Peyer's patch (tissue), 4 donors: ENCODE data around the gene FAM24B. TPM values are rescaled to one million over a fixed set of nuclear protein-coding genes. Genes with fewer than 3 reads are reported as not detected.

Source experiments
- DNase-seq, 3 donors: peaks; one replicate each; pipeline ENCODE4 v3.0.0-alpha.2; 2017 to 2019
- H3K27ac ChIP-seq, 4 donors: fragments of 200-600 bp; sonication (generic); one replicate each; pipeline ENCODE4 v1.5.1; 2016 to 2019
- H3K27me3 ChIP-seq, 2 donors: fragments of 200-600 bp; sonication (generic); one replicate each; pipeline ENCODE4 v1.5.1; 2019
- H3K36me3 ChIP-seq, 3 donors: fragments of 200-600 bp; sonication (generic); one replicate each; pipeline ENCODE4 v1.5.1; 2016 to 2019
- H3K4me1 ChIP-seq, 4 donors: fragments of 200-600 bp; sonication (generic); one replicate each; pipeline ENCODE4 v1.5.1; 2016 to 2019
- H3K4me3 ChIP-seq, 4 donors: fragments of 200-600 bp; sonication (generic); 1 replicate in 3 of 4; 2 replicates in 1 of 4; pipeline ENCODE4 v1.5.1; 2016 to 2019; ENCODE audit warnings: mild to moderate bottlenecking in 1 of 4
- H3K9me3 ChIP-seq, 4 donors: fragments of 200-600 bp; sonication (generic); one replicate each; pipeline ENCODE4 v1.5.1; 2016 to 2019; ENCODE audit warnings: mild to moderate bottlenecking in 1 of 4
- POLR2A ChIP-seq, 2 donors: fragments of 450-650 bp; IDR thresholded peaks; one replicate each; pipeline ENCODE4 v1.5.1; 2017; ENCODE audit warnings: antibody characterized with exemption in 2 of 2, mild to moderate bottlenecking in 2 of 2, moderate library complexity in 2 of 2
- total RNA-seq, 4 donors: library from RNA; depleted of rRNA; stranded (reverse); fragments of >200 nt; gene quantifications; one replicate each; pipeline ENCODE4 v1.1.0, GENCODE V29; 2016
- TF ChIP-seq, protein P1 (sequence below), 6 experiments: fragments of 450-650 bp in 4 of 6; fragments of 200-600 bp in 2 of 6; sonication (generic) in 1 of 6; IDR thresholded peaks; one replicate each; pipeline ENCODE4 v1.5.1; 2017 to 2019; ENCODE audit warnings: antibody characterized with exemption in 6 of 6, mild to moderate bottlenecking in 3 of 6, moderate library complexity in 1 of 6

Gene FAM24B
- total RNA-seq, 4 donors from 2014 or later: 3.7 to 6.0 (median 4.9) TPM

DNA sequence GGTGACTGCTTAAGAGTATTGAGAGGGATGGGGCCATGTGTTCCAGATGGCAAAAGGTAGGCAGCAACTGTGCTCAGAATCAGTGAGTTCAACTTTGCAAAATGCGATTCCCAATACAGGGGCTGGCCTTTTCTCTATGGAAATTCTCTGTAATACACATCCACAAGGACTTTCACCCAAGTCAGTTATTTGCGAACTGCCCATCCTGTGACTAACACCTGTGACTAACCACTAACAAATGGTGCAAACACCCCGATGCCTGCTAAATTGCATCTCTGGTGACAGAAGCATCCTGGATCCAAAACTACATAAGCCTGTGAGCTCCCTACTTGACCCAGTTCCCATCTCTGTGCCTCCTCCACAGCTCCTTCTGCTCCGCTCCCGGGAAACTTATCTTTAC lies 24.7 kb downstream of the FAM24B start:
- H3K27me3 ChIP-seq: no peaks in the 10 kb centered on the region
- no peak for DNase-seq
- no peaks in the 10 kb centered on the region for H3K4me1 ChIP-seq
- no peaks in the 10 kb centered on the region for H3K9me3 ChIP-seq
- H3K27ac ChIP-seq: no peak overlapping the region
- TF ChIP-seq, protein P1, sequence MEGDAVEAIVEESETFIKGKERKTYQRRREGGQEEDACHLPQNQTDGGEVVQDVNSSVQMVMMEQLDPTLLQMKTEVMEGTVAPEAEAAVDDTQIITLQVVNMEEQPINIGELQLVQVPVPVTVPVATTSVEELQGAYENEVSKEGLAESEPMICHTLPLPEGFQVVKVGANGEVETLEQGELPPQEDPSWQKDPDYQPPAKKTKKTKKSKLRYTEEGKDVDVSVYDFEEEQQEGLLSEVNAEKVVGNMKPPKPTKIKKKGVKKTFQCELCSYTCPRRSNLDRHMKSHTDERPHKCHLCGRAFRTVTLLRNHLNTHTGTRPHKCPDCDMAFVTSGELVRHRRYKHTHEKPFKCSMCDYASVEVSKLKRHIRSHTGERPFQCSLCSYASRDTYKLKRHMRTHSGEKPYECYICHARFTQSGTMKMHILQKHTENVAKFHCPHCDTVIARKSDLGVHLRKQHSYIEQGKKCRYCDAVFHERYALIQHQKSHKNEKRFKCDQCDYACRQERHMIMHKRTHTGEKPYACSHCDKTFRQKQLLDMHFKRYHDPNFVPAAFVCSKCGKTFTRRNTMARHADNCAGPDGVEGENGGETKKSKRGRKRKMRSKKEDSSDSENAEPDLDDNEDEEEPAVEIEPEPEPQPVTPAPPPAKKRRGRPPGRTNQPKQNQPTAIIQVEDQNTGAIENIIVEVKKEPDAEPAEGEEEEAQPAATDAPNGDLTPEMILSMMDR (IDR thresholded peaks at IDR 0.05): no peak
- no peak for TF ChIP-seq POLR2A (IDR thresholded peaks at IDR 0.05)
- H3K36me3 ChIP-seq: peaks cover 0 to 6% (median 0%) of the 10 kb centered on the region in 3 donors
- no peak overlapping the region for H3K4me3 ChIP-seq

DNA sequence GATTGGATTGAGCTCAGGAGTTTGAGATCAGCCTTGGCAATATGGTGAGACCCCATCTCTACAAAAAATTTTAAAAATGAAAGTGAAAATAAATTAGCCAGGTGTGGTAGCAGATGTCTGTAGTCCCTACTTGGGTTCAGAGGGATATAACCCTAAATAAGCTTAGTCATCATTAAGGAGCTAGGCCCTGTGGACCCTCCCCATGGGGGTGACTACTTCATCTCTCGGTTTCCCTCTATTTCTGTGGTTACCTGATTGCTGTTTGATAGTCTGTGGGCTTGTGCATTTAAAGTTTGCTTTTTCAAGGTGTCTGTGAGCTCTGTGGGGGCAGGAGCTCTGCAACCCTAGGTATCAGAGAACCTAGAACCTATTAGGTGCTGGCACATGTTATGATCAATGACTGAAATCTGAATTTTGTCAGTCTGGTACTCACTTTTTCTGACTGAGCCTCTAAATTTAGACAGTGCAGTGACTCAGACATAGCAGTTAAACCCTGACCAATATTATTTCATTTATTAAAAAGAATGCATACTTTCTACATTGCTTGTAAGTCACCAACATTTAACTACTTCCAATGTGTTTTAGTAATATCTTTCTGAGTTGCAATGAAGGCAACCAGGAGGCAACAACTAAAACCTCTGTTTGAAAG lies 25.6 kb downstream of the FAM24B start:
- H3K4me3 ChIP-seq: no peak overlapping the region
- no peak for DNase-seq
- no peaks in the 10 kb centered on the region for H3K9me3 ChIP-seq
- no peak overlapping the region for H3K27ac ChIP-seq
- H3K4me1 ChIP-seq: no peaks in the 10 kb centered on the region
- H3K27me3 ChIP-seq: no peaks in the 10 kb centered on the region
- peaks cover 0 to 6% (median 0%) of the 10 kb centered on the region in 3 donors for H3K36me3 ChIP-seq
- no peak for TF ChIP-seq POLR2A (IDR thresholded peaks at IDR 0.05)
- TF ChIP-seq, protein P1 (IDR thresholded peaks at IDR 0.05): no peak

DNA sequence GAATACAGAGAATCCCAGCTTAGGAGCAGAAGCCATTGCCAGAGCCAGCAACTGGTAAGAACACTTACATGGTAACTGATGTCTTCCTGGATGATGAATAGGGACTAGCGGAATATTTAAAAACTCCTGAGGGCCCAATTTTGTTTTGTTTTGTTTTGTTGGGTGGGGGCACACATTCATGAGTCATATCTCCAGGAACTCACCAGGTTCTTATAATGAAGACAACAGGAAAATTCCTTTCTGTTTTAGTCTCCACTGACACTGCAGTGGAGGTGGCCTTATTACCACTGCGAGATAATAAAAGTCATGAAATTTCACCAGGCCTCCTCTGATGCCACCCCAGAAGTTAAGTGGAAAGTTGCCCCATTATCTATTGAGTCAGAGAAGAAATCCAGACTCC lies 27.1 kb downstream of the FAM24B start:
- H3K27ac ChIP-seq: no peak overlapping the region
- no peak overlapping the region for H3K4me3 ChIP-seq
- TF ChIP-seq, protein P1 (IDR thresholded peaks at IDR 0.05): no peak
- no peak for TF ChIP-seq POLR2A (IDR thresholded peaks at IDR 0.05)
- peaks cover 0 to 6% (median 0%) of the 10 kb centered on the region in 3 donors for H3K36me3 ChIP-seq
- no peaks in the 10 kb centered on the region for H3K4me1 ChIP-seq
- no peak for DNase-seq
- H3K9me3 ChIP-seq: no peaks in the 10 kb centered on the region
- no peaks in the 10 kb centered on the region for H3K27me3 ChIP-seq

DNA sequence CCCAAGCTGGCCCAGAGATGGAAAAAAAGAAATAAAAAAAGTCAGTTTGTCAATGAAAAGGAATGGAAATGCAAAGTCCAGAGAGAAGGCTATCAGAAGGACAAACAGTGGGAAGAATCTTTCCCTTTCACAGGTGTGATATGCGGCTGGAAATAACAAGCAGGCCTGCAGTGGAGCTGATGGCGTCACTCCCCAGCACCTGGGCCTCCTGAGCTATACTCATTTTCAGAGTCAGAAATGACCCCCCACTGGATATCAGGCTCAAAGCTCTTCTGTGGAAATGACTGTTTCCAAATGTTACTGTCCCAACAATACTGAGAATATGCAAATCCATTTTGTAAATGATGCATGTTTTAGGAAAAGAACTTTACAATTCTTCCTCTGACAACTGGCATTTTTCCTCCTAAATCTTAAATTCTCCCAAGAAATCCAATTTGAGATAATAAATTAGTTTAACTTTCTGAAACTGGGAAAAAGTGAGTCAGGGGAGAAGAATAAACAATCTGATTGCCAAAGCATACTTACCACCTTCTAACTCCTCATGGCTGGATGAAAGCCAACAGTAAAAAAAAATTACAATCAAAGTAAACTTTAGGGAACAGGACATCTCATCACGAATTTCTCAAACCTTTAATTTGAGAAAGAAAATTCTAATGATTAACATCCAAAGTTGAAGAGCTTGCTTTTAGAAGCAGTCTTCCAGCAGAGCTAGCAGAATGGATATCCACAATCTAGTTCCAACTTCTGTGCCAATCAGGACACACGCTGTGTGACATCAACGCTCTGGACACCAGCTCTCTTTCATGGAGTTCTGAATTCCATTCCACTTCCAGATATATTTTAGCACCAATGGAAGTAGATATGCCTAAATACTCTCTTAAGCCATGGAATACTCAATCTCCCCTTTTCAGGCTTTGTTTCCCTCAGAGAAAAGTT lies 28.4 kb downstream of the FAM24B start:
- no peak overlapping the region for H3K27ac ChIP-seq

DNA sequence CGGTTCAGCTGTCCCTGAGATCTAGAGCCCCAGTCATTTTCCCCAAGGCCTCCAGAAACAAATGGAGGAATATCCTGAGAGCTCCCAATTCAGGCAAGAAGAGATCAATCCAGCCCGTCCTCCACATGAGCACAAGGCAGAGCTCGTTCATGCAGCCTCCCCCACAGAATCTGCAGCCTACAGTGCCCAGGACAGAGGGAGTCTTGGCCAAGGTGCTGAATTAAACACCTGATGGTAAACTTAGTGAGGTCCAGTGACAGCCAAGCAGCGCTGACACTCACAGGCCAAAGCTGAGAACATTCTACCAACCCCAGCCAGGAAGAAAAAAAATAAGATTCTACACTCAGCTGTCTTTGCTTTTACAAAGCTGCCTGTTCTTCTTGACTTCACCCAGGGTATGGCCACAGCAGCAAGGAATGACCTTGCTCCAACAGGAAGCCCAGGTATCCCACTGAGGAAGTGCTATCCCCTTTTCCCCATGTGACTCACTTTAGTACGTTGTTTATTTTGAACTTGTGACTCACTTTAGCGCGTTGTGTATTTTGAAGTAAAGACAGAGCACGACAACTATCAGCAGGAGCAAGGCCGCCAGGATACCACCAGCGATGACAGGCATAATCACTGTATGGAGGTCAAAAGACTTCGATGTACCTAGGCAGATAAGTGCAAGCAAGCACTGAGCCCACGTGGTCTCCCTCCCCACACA lies 29.3 kb downstream of the FAM24B start:
- peaks cover 0 to 11% (median 0%) of the 10 kb centered on the region in 3 donors for H3K36me3 ChIP-seq
- DNase-seq: no peak
- H3K27ac ChIP-seq: no peak overlapping the region
- no peaks in the 10 kb centered on the region for H3K9me3 ChIP-seq
- TF ChIP-seq, protein P1 (IDR thresholded peaks at IDR 0.05): no peak
- no peak for TF ChIP-seq POLR2A (IDR thresholded peaks at IDR 0.05)
- no peaks in the 10 kb centered on the region for H3K27me3 ChIP-seq
- H3K4me1 ChIP-seq: no peaks in the 10 kb centered on the region
- H3K4me3 ChIP-seq: no peak overlapping the region

More for the DNA sequence above, 28.4 kb downstream of the FAM24B start:
- TF ChIP-seq POLR2A (IDR thresholded peaks at IDR 0.05): no peak
- TF ChIP-seq, protein P1 (IDR thresholded peaks at IDR 0.05): no peak
- Histone ChIP-seq H3K4me3 (no peak overlapping the region), H3K4me1 (no peaks in the 10 kb centered on the region), H3K9me3 (no peaks in the 10 kb centered on the region), H3K36me3 (peaks cover 0 to 6% (median 0%) of the 10 kb centered on the region in 3 donors), H3K27me3 (no peaks in the 10 kb centered on the region)
- DNase-seq: no peak
